NCI-H187 (cell line): ENCODE results near the gene SCARB1.

ENCODE experiments used
- DNase-seq, 2 experiments: peaks; one replicate each; lab custom pipeline; 2025; lab: John Stamatoyannopoulos, UW

Gene SCARB1

DNA sequence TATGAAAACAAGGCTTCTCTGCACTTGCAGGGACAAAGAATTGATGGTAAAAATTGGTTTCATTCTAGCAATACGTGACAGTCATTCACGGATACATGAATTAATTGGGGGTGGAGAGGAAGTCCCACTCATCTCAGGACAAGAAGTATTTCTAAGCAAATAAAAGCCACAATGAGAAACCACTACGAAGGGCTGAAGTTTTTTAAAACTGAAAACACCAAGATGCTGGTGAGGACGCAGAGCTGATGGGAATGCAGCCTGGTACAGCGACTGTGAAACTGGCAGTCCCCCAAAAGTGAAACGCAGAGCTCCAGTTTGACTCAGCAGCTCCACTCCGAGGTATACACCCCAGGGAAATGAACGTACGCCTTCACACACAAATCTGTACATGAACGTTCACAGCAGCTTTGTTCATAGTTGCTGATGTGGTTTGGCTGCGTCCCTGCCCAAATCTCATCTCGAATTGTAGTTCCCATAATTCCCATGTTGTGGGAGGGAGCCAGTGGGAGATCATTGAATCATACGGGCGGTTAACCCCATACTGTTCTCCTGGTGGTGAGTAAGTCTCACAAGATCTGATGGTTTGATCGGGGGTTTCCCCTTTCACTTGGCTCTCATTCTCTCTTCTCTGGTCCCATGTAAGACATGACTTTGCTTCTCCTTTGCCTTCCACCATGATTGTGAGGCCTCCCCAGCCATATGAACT lies 89.0 kb downstream of the SCARB1 start:
- DNase-seq, result no peak

DNA sequence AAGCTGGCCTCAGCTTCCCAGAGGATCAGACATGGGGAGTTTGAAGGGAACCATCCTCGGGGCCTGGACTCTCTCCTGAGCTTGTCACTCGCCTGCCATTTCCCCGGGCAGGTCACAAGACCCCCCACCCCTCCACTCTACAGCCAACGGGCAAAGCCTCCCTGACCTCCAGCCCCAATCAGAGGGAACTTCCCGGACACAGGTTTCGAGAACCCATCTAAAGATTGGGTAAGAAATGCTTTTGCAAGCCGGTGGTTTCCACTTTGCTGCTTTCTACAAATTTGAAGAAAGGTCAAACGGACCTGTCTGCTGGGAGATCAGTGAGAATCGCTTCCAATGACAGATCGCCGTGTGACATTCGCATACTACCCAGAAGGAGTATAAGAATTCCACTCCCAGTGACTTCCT lies 89.6 kb downstream of the SCARB1 start:
- DNase-seq, result no peak

GRCh38 chr12:124772289-124773170 lies 91.1 kb downstream of the SCARB1 start:
- DNase-seq, result no peak

DNA sequence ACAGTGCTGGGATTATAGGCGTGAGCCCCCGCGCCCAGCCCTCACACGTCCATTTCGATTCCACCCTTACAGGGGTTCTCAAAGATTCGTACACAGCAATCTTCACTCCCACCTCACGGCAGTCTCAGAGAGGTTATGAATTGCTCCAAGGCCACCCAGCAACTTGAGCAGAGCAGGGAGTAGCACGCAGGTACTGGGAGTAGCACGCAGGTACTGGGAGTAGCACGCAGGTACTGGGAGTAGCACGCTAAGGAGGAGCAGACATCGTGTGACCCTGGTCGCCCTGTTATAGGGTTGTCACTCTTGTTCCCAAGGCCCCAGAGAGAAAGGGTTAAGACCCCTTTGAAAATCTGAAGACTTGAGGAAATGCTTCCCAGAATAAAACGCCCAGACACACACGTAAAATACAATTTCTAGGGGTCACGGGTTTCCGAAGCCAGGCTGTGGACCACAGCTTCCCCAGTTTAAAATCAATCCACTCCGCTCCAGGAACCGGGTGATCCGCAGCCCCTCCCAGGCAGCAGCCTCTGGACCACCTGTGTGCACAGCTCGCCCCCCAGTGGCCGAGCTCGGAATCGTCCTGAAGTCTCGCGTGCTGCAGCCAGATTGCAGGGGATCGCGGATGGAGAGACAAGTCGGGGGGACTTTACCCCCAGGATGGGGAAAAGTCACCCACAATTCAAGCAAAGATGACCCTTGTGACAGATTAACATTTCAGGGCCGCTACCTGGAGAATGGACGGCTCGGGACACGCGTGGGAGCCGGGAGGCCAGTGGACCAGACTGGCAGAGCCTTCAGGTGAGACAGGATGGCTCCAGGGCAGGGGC lies 92.0 kb downstream of the SCARB1 start:
- DNase-seq, result peak; percentile 69 to 74

- DNase-seq, result no peak
These were observed 92.9 kb downstream of the SCARB1 start for GRCh38 chr12:124770728-124771127.

DNA sequence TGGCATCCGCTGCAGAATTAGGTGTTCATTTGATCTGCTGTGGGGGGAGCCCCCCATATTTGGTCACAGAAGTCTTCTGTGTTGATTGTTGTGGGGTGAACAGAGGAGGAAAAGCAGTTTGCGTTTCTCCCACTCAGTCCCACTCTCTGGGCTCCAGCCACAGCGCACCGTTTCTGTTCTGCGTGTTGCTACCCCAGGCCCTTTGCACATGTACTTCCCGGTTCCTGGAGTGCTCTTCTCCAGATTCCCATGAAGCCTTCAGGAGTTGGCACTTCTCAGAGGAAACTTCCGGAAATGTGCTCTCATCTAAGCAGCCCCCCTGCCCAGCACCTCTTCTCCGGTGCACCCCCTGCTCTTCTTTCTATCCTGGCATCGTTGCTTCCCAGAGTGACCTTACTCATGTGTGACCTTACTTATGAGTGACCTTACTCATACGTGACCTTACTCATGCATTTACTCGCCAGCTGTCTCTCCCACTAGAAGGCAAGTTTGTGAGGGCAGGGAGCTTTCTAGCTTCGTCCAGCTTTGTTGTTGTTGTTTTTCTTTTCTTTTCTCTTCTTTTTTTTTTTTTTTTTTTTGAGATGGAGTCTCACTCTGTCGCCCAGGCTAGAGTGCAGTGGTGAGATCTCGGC lies 93.7 kb downstream of the SCARB1 start:
- no peak for DNase-seq

- DNase-seq, result no peak
These were observed 94.5 kb downstream of the SCARB1 start for GRCh38 chr12:124769163-124769530.

GRCh38 chr12:124768452-124769162 lies 95.1 kb downstream of the SCARB1 start:
- no peak for DNase-seq

- peak; percentile 59 to 63 for DNase-seq
These were observed 96.4 kb downstream of the SCARB1 start for GRCh38 chr12:124767066-124767821.

GRCh38 chr12:124766727-124767065 lies 97.0 kb downstream of the SCARB1 start:
- no peak for DNase-seq

DNA sequence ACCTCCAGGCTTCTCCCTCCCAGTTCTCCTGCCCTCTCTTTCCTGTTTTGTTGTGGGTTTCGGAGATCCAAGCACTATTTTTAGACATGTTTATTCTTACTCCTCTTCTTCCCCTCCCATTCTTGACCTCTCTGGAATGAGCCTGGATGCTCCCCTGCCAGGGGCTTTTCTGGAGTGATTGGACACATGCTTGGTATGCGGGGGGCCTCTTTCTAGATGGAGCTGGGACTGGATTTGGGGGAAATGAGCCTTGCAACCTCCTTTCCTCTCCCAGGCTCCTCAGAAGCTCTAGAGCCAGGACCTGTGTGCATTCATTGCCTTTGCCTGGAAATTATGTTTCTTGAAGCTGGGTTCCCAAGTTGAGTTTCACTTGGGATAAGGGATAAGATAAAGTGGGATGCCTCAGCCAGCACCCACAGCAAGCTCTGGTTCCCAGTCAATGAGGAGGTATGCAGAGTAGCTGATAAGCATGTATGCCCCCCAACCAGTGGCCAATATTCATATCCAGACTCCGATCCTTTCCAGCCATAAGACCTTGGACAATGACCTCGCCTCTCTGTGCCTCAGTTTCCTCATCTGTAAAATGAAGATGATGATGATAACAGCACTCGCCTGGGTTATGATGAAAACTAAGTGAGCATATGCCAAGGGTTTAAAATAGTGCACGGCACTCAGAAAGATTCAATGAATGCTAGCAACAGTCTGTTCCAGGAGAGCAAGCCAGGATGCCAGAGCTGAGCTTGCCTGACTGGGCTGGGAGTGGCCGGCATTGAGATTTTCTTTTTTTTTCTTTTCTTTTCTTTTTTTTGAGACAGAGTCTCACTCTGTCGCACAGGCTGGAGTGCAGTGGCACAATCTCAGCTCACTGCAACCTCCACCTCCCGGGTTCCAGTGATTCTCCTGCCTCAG lies 97.8 kb downstream of the SCARB1 start:
- DNase-seq, result no peak

- DNase-seq, result no peak
These were observed 98.6 kb downstream of the SCARB1 start for GRCh38 chr12:124764870-124765580.

GRCh38 chr12:124764451-124764850 lies 99.2 kb downstream of the SCARB1 start:
- peak in 1 of 2 experiments; percentile 29 for DNase-seq

DNA sequence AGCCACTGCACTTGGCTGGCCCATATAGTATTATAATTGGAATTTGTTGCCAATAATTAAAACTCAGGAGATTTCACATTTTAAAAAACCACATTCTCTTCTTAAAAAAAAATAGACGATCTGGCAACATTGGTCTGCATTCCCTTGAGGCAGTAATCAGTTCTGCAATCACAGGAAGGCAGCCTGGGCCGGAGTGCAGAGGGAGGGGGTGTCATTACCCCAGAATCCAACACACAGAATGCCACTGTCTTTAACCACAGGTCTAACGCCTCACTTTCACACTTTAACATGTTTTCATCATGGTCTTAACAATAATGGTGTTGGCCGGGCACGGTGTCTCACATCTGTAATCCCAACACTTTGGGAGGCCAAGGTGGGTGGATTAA lies 100.1 kb downstream of the SCARB1 start:
- no peak for DNase-seq

GRCh38 chr12:124762791-124763593 lies 100.7 kb downstream of the SCARB1 start:
- no peak for DNase-seq

GRCh38 chr12:124762384-124762783 lies 101.3 kb downstream of the SCARB1 start:
- no peak for DNase-seq

- DNase-seq, result no peak
These were observed 101.8 kb downstream of the SCARB1 start for GRCh38 chr12:124761871-124762270.

- no peak for DNase-seq
These were observed 102.6 kb downstream of the SCARB1 start for GRCh38 chr12:124761056-124761455.
